ENCODE measurements around the gene NEUROD2.

DNA sequence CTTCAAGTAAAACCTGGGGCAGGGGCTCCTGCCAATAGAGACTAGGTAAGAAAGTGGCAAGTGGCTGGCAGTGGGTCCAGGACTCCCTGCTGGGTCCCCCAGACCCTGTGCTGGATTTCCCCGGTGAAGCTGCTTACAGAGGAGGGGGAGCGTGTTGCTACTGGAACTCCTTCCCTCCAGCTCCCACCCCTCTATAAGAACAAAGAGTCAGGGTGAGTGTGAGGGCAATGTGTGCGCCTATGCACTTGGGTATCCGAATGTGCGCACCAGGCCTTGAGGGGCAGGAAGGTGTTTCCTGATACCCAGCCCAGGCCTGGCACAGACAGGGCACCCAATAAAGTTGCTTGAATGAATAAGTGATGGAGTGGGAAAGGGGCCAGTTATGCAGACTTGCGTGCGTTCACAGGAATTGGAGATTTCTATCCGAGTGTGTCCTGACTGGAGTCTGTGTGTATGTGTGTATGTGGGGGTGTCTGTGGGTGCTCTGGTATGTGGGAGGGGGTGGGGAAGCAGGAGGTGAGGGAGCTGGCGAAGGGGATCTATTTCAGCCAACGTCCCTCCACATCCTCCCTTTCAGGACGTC is 11.7 kb downstream of the NEUROD2 start:
- no peak for TF ChIP-seq ZFP3 (CRISPR knock-in tag; IDR thresholded peaks at IDR 0.05)
- no peak for TF ChIP-seq ZNF8 (CRISPR knock-in tag; IDR thresholded peaks at IDR 0.05)
- TF ChIP-seq, protein P1, sequence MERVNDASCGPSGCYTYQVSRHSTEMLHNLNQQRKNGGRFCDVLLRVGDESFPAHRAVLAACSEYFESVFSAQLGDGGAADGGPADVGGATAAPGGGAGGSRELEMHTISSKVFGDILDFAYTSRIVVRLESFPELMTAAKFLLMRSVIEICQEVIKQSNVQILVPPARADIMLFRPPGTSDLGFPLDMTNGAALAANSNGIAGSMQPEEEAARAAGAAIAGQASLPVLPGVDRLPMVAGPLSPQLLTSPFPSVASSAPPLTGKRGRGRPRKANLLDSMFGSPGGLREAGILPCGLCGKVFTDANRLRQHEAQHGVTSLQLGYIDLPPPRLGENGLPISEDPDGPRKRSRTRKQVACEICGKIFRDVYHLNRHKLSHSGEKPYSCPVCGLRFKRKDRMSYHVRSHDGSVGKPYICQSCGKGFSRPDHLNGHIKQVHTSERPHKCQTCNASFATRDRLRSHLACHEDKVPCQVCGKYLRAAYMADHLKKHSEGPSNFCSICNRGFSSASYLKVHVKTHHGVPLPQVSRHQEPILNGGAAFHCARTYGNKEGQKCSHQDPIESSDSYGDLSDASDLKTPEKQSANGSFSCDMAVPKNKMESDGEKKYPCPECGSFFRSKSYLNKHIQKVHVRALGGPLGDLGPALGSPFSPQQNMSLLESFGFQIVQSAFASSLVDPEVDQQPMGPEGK (CRISPR knock-in tag; IDR thresholded peaks at IDR 0.05; ENCODE audit: borderline replicate concordance): no peak
- TF ChIP-seq, protein P2, sequence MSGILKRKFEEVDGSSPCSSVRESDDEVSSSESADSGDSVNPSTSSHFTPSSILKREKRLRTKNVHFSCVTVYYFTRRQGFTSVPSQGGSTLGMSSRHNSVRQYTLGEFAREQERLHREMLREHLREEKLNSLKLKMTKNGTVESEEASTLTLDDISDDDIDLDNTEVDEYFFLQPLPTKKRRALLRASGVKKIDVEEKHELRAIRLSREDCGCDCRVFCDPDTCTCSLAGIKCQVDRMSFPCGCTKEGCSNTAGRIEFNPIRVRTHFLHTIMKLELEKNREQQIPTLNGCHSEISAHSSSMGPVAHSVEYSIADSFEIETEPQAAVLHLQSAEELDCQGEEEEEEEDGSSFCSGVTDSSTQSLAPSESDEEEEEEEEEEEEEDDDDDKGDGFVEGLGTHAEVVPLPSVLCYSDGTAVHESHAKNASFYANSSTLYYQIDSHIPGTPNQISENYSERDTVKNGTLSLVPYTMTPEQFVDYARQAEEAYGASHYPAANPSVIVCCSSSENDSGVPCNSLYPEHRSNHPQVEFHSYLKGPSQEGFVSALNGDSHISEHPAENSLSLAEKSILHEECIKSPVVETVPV (CRISPR knock-in tag; IDR thresholded peaks at IDR 0.05): no peak
- TF ChIP-seq ZFP30 (CRISPR knock-in tag; IDR thresholded peaks at IDR 0.05): no peak
- TF ChIP-seq ZNF565 (CRISPR knock-in tag; conservative IDR thresholded peaks at IDR 0.05; ENCODE audit: low read depth): no peak
- TF ChIP-seq, protein P3, sequence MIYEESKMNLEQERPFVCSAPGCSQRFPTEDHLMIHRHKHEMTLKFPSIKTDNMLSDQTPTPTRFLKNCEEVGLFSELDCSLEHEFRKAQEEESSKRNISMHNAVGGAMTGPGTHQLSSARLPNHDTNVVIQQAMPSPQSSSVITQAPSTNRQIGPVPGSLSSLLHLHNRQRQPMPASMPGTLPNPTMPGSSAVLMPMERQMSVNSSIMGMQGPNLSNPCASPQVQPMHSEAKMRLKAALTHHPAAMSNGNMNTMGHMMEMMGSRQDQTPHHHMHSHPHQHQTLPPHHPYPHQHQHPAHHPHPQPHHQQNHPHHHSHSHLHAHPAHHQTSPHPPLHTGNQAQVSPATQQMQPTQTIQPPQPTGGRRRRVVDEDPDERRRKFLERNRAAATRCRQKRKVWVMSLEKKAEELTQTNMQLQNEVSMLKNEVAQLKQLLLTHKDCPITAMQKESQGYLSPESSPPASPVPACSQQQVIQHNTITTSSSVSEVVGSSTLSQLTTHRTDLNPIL (CRISPR knock-in tag; IDR thresholded peaks at IDR 0.05; ENCODE audit: low read depth): no peak
- TF ChIP-seq PPARA (CRISPR knock-in tag; IDR thresholded peaks at IDR 0.05; ENCODE audit: borderline replicate concordance): no peak
- no peak for TF ChIP-seq ESRRG (CRISPR knock-in tag; IDR thresholded peaks at IDR 0.05)
- no peak for TF ChIP-seq ARNTL (CRISPR knock-in tag; IDR thresholded peaks at IDR 0.05; ENCODE audit: borderline replicate concordance, low read depth)
